ENCODE results near the gene CILP. TPM values are rescaled to one million over a fixed set of nuclear protein-coding genes. Genes with fewer than 3 reads are reported as not detected.
"Not testable (repeated sequence)": the region's sequence is repeated elsewhere in the genome, so short reads cannot be mapped to it uniquely, and the experiment has no call there.

The CILP gene
- total RNA-seq, 4 donors from 2014 or later: 2.5 to 78.0 (median 5.5) TPM

- Histone ChIP-seq H3K4me1 (peaks cover 7 to 45% (median 23%) of the 10 kb centered on the region in 3 donors), H3K27ac (peak within 1 kb of the TSS; percentile 92 to 99 (median 95)), H3K9me3 (no peaks in the 10 kb centered on the region), H3K36me3 (peaks cover 0 to 14% (median 0%) of the 10 kb centered on the region in 3 donors), H3K27me3 (no peaks in the 10 kb centered on the region), H3K4me3 (peak within 1 kb of the TSS; percentile 76 to 100 (median 79))
- intact Hi-C loops (cut with DNase I): no loop called here
- peak; percentile 68 for DNase-seq
- 0% methylated on average over 11 to 14 of the region's 70 CpGs for WGBS, 2 donors
- TF ChIP-seq CTCF (IDR thresholded peaks at IDR 0.05) (peak in 2 of 6 experiments; percentile 2 to 15), POLR2A (IDR thresholded peaks at IDR 0.05) (peak in 3 of 4 donors; percentile 45 to 81 (median 71))
These were observed 26.2 kb downstream of the CILP start, which contains the start of gene CLPX for GRCh38 chr15:65184868-65185717. TSS of gene CLPX (minus strand) at chr15:65185342. CDS start at chr15:65185153, 189 bp downstream.

GRCh38 chr15:65184305-65184867, 26.9 kb downstream of the CILP start:
- H3K27ac ChIP-seq: peak overlapping the region; percentile 92 to 99 (median 95)
- H3K4me1 ChIP-seq: peaks cover 7 to 52% (median 23%) of the 10 kb centered on the region in 3 donors
- no peaks in the 10 kb centered on the region for H3K27me3 ChIP-seq
- 0 to 2% methylated on average over 9 of the region's 33 CpGs for WGBS, 2 donors
- peaks cover 0 to 21% (median 0%) of the 10 kb centered on the region in 3 donors for H3K36me3 ChIP-seq
- intact Hi-C loops (cut with DNase I): no loop called here
- no peaks in the 10 kb centered on the region for H3K9me3 ChIP-seq
- TF ChIP-seq POLR2A (IDR thresholded peaks at IDR 0.05) (peak in 2 of 4 donors; percentile 29 to 35), CTCF (IDR thresholded peaks at IDR 0.05) (no peak)
- peak overlapping the region; percentile 76 to 100 (median 79) for H3K4me3 ChIP-seq
- DNase-seq: no peak

GRCh38 chr15:65183865-65184159, 27.5 kb downstream of the CILP start:
- peaks cover 7 to 58% (median 24%) of the 10 kb centered on the region in 3 donors for H3K4me1 ChIP-seq
- TF ChIP-seq POLR2A (IDR thresholded peaks at IDR 0.05) (no peak), CTCF (IDR thresholded peaks at IDR 0.05) (no peak)
- H3K4me3 ChIP-seq: peak overlapping the region; percentile 76 to 100 (median 79)
- intact Hi-C loops (cut with DNase I): no loop called here
- H3K27ac ChIP-seq: peak overlapping the region; percentile 92 to 99 (median 95)
- no peaks in the 10 kb centered on the region for H3K9me3 ChIP-seq
- DNase-seq: no peak
- no peaks in the 10 kb centered on the region for H3K27me3 ChIP-seq
- 2% methylated on average over 4 of the region's 4 CpGs for WGBS, 2 donors
- peaks cover 0 to 27% (median 0%) of the 10 kb centered on the region in 3 donors for H3K36me3 ChIP-seq

GRCh38 chr15:65182538-65182937, 28.7 kb downstream of the CILP start:
- Histone ChIP-seq H3K36me3 (peaks cover 0 to 39% (median 0%) of the 10 kb centered on the region in 3 donors), H3K27me3 (no peaks in the 10 kb centered on the region), H3K27ac (peak overlapping the region in 2 of 4 donors; percentile 6 to 94), H3K9me3 (no peaks in the 10 kb centered on the region), H3K4me1 (peaks cover 7 to 71% (median 33%) of the 10 kb centered on the region in 3 donors), H3K4me3 (peak overlapping the region in 2 of 4 donors; percentile 76 to 79)
- intact Hi-C loops (cut with DNase I): no loop called here
- TF ChIP-seq CTCF (IDR thresholded peaks at IDR 0.05) (no peak), POLR2A (IDR thresholded peaks at IDR 0.05) (no peak)
- WGBS, 2 donors: 63 to 74% methylated on average over 4 of the region's 4 CpGs
- no peak for DNase-seq

DNA sequence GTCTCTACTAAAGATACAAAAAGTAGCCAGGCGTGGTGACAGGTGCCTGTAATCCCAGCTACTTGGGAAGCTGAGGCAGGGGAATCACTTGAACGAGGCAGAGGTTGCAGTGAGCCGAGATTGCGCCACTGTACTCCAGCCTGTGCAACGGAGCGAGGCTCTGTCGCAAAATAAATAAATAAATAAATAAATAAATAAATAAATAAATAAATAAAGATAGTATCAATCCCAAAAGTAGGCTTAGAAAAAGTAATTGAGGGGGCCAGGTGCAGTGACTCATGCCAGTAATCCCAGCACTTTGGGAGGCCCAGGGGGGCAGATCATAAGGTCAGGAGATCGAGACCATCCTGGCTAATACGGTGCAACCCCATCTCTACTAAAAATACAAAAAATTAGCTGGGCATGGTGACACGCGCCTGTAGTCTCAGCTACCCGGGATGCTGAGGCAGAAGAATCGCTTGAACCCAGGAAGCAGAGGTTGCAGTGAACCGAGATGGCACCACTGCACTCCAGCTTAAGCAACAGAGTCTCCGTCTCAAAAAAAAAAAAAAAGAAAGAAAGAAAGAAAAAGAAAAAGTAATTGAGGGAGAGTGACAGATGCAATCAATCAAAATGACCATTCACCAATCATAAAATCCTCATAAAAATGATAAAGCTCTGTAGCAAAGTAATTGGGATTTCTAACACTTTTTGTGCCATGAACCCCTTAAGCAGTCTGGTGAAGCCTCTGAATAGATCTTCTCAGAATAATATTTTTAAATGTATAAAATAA, 29.5 kb downstream of the CILP start:
- intact Hi-C loops (cut with DNase I): not testable (repeated sequence)
- Histone ChIP-seq H3K36me3 (peaks cover 0 to 47% (median 0%) of the 10 kb centered on the region in 3 donors), H3K4me1 (peaks cover 7 to 73% (median 33%) of the 10 kb centered on the region in 3 donors)

More for the DNA sequence above, 29.5 kb downstream of the CILP start:
- DNase-seq, H3K27ac ChIP-seq, H3K27me3 ChIP-seq, H3K4me3 ChIP-seq, H3K9me3 ChIP-seq: not testable (repeated sequence)
- 86 to 88% methylated on average over 15 of the region's 15 CpGs for WGBS, 2 donors

All from esophagus squamous epithelium (tissue), 5 donors.